HL-60 (cell line): ENCODE measurements around the gene CASP12.

ENCODE experiments used
- CTCF ChIP-seq: IDR thresholded peaks from one replicate; pipeline ENCODE4 v1.5.1; 2011; ENCODE audit warnings: low read length, control low read depth, inconsistent platforms; ENCODE audit not compliant: insufficient read depth
- POLR2AphosphoS5 ChIP-seq: IDR thresholded peaks from 2 replicates; pipeline ENCODE4 v1.6.1; 2012; ENCODE audit warnings: low read depth

DNA sequence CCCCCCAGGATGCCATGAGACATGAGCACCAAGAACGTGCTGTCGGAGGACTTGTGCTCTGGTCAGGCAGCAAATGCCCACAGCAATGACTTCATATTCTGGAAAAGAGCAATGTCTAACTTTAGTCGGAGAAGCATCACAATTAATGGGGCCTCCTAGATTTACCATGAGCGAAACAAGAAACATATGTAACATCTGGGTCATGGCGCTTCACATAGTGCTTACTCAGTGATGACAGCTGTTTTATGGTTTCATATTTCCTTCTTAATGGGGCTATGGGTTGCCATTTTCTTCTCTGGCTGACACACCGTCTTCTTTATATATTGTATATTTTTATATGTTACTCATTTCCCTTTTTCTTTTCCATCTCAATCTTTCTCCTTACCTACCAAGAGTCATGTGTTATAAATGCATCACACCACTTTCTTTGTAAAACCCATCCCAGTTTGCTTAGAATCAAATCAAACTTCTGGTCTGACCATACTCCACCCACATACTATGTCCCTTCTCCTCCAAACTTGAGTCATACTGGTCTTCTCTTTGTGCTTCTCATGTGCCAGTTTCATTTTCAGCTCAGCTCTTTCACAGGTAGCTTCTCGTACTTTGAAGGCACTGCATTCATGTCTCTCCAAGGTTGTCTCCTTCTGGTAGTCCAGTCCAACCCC, 9.4 kb upstream of the CASP12 start:
- TF ChIP-seq POLR2AphosphoS5 (no peak), CTCF (no peak)
